ENCODE measurements around the gene C20orf144. TPM values are rescaled to one million over a fixed set of nuclear protein-coding genes. Genes with fewer than 3 reads are reported as not detected.

Gene C20orf144
- total RNA-seq, 1 donor, result 0.27 TPM

GRCh38 chr20:33649201-33649681, 12.9 kb upstream of the C20orf144 start:
- DNase-seq (ENCODE audit: low read depth in 2 of 3, low spot score in 2 of 3), result no peak

- no peak for DNase-seq (ENCODE audit: low read depth in 2 of 3, low spot score in 2 of 3)
Observed at GRCh38 chr20:33650111-33650752, 11.9 kb upstream of the C20orf144 start.

GRCh38 chr20:33650753-33651561, 11.2 kb upstream of the C20orf144 start:
- DNase-seq (ENCODE audit: low read depth in 2 of 3, low spot score in 2 of 3), result no peak

- DNase-seq (ENCODE audit: low read depth in 2 of 3, low spot score in 2 of 3), result no peak
Observed at GRCh38 chr20:33651562-33652048, 10.5 kb upstream of the C20orf144 start.

GRCh38 chr20:33653218-33653899, 8.8 kb upstream of the C20orf144 start:
- DNase-seq (ENCODE audit: low read depth in 2 of 3, low spot score in 2 of 3), result peak in 2 of 3 donors; percentile 59 to 71

GRCh38 chr20:33653900-33654596, 8.1 kb upstream of the C20orf144 start:
- no peak for DNase-seq (ENCODE audit: low read depth in 2 of 3, low spot score in 2 of 3)

GRCh38 chr20:33654680-33655161, 7.4 kb upstream of the C20orf144 start:
- DNase-seq (ENCODE audit: low read depth in 2 of 3, low spot score in 2 of 3), result no peak

GRCh38 chr20:33655164-33655563, 7.0 kb upstream of the C20orf144 start:
- DNase-seq (ENCODE audit: low read depth in 2 of 3, low spot score in 2 of 3), result no peak

- DNase-seq (ENCODE audit: low read depth in 2 of 3, low spot score in 2 of 3), result no peak
Observed at GRCh38 chr20:33656010-33656782, 5.9 kb upstream of the C20orf144 start.

- DNase-seq (ENCODE audit: low read depth in 2 of 3, low spot score in 2 of 3), result no peak
Observed at GRCh38 chr20:33656783-33657703, 5.1 kb upstream of the C20orf144 start.

GRCh38 chr20:33657704-33658095, 4.4 kb upstream of the C20orf144 start:
- no peak for DNase-seq (ENCODE audit: low read depth in 2 of 3, low spot score in 2 of 3)

GRCh38 chr20:33658510-33658909, 3.6 kb upstream of the C20orf144 start:
- DNase-seq (ENCODE audit: low read depth in 2 of 3, low spot score in 2 of 3), result no peak

GRCh38 chr20:33658929-33659328, 3.2 kb upstream of the C20orf144 start:
- no peak for DNase-seq (ENCODE audit: low read depth in 2 of 3, low spot score in 2 of 3)

GRCh38 chr20:33659341-33660034, 2.6 kb upstream of the C20orf144 start:
- no peak for DNase-seq (ENCODE audit: low read depth in 2 of 3, low spot score in 2 of 3)

- DNase-seq (ENCODE audit: low read depth in 2 of 3, low spot score in 2 of 3), result no peak
Observed at GRCh38 chr20:33660035-33660684, 2.0 kb upstream of the C20orf144 start.

- DNase-seq (ENCODE audit: low read depth in 2 of 3, low spot score in 2 of 3), result no peak
Observed at GRCh38 chr20:33660685-33661058, 1.5 kb upstream of the C20orf144 start.

Data from hematopoietic multipotent progenitor cell (in vitro differentiated cells).